Heart right ventricle (tissue), 16 donors: ENCODE data around the gene RPL29. TPM values are rescaled to one million over a fixed set of nuclear protein-coding genes. Genes with fewer than 3 reads are reported as not detected.

Experiments used
- ATAC-seq, 8 donors: fragments of 200-7000 bp; cut with Tn5 transposase; one replicate each; pipeline ENCODE4 v1.9.1; 2020; ENCODE audit warnings: mild to moderate bottlenecking in 8 of 8, moderate library complexity in 8 of 8, moderate number of reproducible peaks in 1 of 8
- DNase-seq, 2 donors: peaks; one replicate each; pipeline ENCODE4 v3.0.0-alpha.2; 2020
- H3K27ac ChIP-seq, 10 donors: fragments of 200-600 bp; sonication (generic) in 2 of 10; one replicate each; pipeline versions ENCODE4 v1.5.0 to v1.8.0; 2020 to 2022; ENCODE audit warnings: mild to moderate bottlenecking in 3 of 10
- H3K27me3 ChIP-seq, 7 donors: fragments of 200-600 bp; one replicate each; pipeline ENCODE4 v1.8.0; 2021 to 2022; ENCODE audit warnings: mild to moderate bottlenecking in 2 of 7
- H3K36me3 ChIP-seq, 9 donors: fragments of 200-600 bp; sonication (generic) in 1 of 9; one replicate each; pipeline versions ENCODE4 v1.5.0 to v1.8.0; 2020 to 2022; ENCODE audit warnings: mild to moderate bottlenecking in 2 of 9
- H3K4me1 ChIP-seq, 9 donors: fragments of 200-600 bp; sonication (generic) in 1 of 9; one replicate each; pipeline versions ENCODE4 v1.5.0 to v1.8.0; 2020 to 2022; ENCODE audit warnings: mild to moderate bottlenecking in 4 of 9
- H3K4me3 ChIP-seq, 10 donors: fragments of 200-600 bp; sonication (generic) in 2 of 10; one replicate each; pipeline versions ENCODE4 v1.5.0 to v1.8.0; 2020 to 2022; ENCODE audit warnings: mild to moderate bottlenecking in 7 of 10, moderate library complexity in 2 of 10
- H3K9me3 ChIP-seq, 11 donors: fragments of 200-600 bp in 10 of 11; sonication (generic) in 2 of 11; one replicate each; pipeline versions ENCODE4 v1.5.0 to v1.8.0; 2013 to 2022; ENCODE audit warnings: mild to moderate bottlenecking in 2 of 11, control low read depth in 1 of 11, moderate library complexity in 1 of 11
- WGBS, 2 donors: extraction: QIAGEN DNeasy Blood & Tissue Kit; methylation state at CpG; one replicate each; pipeline ENCODE4 v1.1.7; 2013; ENCODE audit warnings: inconsistent platforms in 1 of 2; 5-methylcytosine and 5-hydroxymethylcytosine counted together
- intact Hi-C, 10 donors: fragments of 100-400 bp; cut with DNase I; formaldehyde crosslinking; loops; one replicate each; pipeline versions ENCODE4 v1.11.1 to v1.14.2; 2022
- polyA plus RNA-seq, 2 donors: library from polyadenylated mRNA; stranded (reverse); fragments of 200-250 nt; gene quantifications; one replicate each; pipeline ENCODE4 v1.2.3, GENCODE V29; 2013
- total RNA-seq, 10 donors: library from RNA; stranded (reverse); fragmentation: NEBNext Ultra II Directional in 3 of 10; extraction: Animal tissue kit (Norgen Biotek cat#: 25700) in 3 of 10; gene quantifications; one replicate each; pipeline versions ENCODE4 v1.2.1 to v1.2.4, GENCODE V29; 2021 to 2023
- TF ChIP-seq, protein P1 (sequence below), 9 donors: fragments of 200-600 bp; sonication (generic) in 2 of 9; IDR thresholded peaks; one replicate each; pipeline versions ENCODE4 v1.5.0 to v1.8.0; 2021 to 2022; ENCODE audit warnings: antibody characterized with exemption in 9 of 9, mild to moderate bottlenecking in 5 of 9, moderate library complexity in 1 of 9
- donor health status: Arrhythmogenic right ventricular cardiomyopathy.
- donor health status: ischemic (EF 13 %, LVEDD 7.1; RV severe dilation, severe dysfunction).
- donor health status: healthy with polysubstance abuse.
- donor health status: DM: no; HTN: yes; CAD: no.
- donor health status: DM: no; HTN: no; CAD: no.
- donor health status: ischemic (EF 25% LVEDD 6.9; RV normal size, moderate dysfunction).
- donor health status: ischemic (EF 25% LVEDD 5.7; RV mildly dilated, moderate dysfunction).
- donor health status: healthy.
- donor health status: DM: yes; HTN: yes; CAD: no.
- donor health status: Ischemic cardiomyopathy.
- donor health status: ischemic (EF 35%, LVEDD 5.7; RV mildly dilated, moderate dysfunction).
- donor health status: nonischemic (EF 11% LVEDD 7.7; RV severe dilation, severe dysfunction).
- donor health status: DM: yes; HTN: yes; CAD: no.
- donor health status: PGD.
- donor health status: ischemic (EF 29% LVEDD 5.4; RV normal size, mild dysfunction).
- donor health status: nonischemic (EF 23%, LVEDD 6.1; RV moderate dilation, normal function).

RPL29 gene
- total and polyA plus RNA-seq, 12 donors: 505 to 1,915 (median 643) TPM

DNA sequence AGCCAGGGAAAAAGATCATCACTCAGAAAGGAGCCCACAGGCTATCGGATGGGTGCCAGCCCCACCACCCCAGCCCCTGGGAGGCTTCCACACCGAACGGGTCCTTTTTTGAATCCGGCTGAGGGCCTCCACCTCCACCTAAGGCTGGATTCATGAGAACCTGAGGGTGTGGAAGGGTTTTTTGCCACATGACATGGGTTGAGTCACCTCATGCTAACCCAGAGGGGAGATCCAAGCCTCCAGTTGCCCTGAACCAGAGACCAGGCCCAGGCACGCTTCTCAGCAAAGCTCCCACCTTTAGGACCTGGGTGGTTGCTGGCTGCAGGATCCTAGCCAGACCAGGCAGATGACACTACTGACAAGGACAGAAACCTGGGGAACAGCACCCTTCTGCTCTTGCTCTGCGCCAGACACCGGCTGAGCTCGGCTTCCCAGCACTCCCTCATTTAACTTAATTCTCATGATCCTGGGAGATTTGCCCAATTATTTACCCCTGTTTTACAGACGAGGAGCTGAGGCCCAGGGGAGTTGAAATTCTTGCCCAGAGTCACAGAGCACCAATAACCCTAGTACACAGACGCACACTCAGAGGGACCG, 35.1 kb upstream of the RPL29 start:
- Histone ChIP-seq H3K4me3 (no peak overlapping the region), H3K27ac (no peak overlapping the region), H3K36me3 (no peaks in the 10 kb centered on the region), H3K9me3 (no peaks in the 10 kb centered on the region), H3K4me1 (peaks cover 0 to 42% (median 23%) of the 10 kb centered on the region in 9 donors), H3K27me3 (no peaks in the 10 kb centered on the region)
- DNase-seq: no peak
- TF ChIP-seq, protein P1, sequence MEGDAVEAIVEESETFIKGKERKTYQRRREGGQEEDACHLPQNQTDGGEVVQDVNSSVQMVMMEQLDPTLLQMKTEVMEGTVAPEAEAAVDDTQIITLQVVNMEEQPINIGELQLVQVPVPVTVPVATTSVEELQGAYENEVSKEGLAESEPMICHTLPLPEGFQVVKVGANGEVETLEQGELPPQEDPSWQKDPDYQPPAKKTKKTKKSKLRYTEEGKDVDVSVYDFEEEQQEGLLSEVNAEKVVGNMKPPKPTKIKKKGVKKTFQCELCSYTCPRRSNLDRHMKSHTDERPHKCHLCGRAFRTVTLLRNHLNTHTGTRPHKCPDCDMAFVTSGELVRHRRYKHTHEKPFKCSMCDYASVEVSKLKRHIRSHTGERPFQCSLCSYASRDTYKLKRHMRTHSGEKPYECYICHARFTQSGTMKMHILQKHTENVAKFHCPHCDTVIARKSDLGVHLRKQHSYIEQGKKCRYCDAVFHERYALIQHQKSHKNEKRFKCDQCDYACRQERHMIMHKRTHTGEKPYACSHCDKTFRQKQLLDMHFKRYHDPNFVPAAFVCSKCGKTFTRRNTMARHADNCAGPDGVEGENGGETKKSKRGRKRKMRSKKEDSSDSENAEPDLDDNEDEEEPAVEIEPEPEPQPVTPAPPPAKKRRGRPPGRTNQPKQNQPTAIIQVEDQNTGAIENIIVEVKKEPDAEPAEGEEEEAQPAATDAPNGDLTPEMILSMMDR (IDR thresholded peaks at IDR 0.05): no peak
- 86 to 89% methylated on average over 11 of the region's 11 CpGs for WGBS, 2 donors
- intact Hi-C loops: no loop called here
- no peak for ATAC-seq

DNA sequence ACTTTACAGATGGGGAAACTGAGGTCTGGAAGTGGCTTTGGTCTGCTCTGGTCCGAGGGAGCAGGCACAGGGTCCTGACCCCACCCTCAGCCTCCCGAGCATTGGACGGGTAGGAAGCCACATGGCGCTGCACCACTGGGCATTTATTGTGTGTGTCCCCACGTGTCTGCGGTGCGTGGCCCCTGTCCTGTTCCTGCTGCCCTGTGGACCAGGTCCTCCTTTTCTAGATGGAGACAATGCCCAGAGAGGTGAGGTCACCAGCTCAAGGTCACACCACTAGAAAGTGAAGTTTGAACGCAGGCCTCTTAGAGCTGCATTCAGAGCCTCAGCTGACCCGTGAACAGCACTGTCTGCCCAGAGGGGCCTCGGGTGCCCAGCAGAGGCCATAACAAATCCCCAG, 33.8 kb upstream of the RPL29 start:
- DNase-seq (no peak), ATAC-seq (no peak)
- Histone ChIP-seq H3K9me3 (no peaks in the 10 kb centered on the region), H3K4me3 (no peak overlapping the region), H3K27ac (peak overlapping the region in 8 of 10 donors; percentile 58 to 88 (median 77)), H3K27me3 (no peaks in the 10 kb centered on the region), H3K4me1 (peaks cover 8 to 54% (median 36%) of the 10 kb centered on the region in 9 donors), H3K36me3 (no peaks in the 10 kb centered on the region)
- 90 to 93% methylated on average over 10 of the region's 10 CpGs for WGBS, 2 donors
- intact Hi-C loops: no loop called here
- TF ChIP-seq, protein P1 (IDR thresholded peaks at IDR 0.05): no peak

DNA sequence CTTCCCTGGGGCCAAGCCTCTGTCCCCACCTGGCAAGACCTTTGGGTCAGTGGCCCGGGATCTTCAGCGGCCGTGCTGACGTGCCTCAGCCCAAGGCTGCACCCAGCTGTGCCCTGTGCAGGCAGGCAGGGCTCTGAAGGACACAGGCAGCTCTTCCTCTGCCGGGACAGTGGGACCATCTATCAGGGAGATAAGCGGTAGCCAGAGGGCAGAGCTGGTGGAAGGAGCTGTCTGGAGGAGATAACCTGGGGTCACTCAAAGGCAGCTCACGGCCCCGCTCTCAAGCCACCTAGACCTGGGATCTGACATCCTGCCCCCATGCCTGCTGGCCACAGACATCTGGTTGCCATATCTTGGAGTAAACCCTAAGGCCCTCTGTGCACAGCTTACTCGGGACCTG, 33.4 kb upstream of the RPL29 start:
- Histone ChIP-seq H3K4me3 (no peak overlapping the region), H3K27ac (peak overlapping the region in 9 of 10 donors; percentile 58 to 88 (median 75)), H3K27me3 (no peaks in the 10 kb centered on the region), H3K4me1 (peaks cover 13 to 59% (median 41%) of the 10 kb centered on the region in 9 donors), H3K36me3 (no peaks in the 10 kb centered on the region), H3K9me3 (no peaks in the 10 kb centered on the region)
- 55 to 64% methylated on average over 9 of the region's 9 CpGs for WGBS, 2 donors
- intact Hi-C loops: no loop called here
- TF ChIP-seq, protein P1 (IDR thresholded peaks at IDR 0.05): no peak
- no peak for DNase-seq
- ATAC-seq: peak in 5 of 8 donors; percentile 6 to 51 (median 18)

DNA sequence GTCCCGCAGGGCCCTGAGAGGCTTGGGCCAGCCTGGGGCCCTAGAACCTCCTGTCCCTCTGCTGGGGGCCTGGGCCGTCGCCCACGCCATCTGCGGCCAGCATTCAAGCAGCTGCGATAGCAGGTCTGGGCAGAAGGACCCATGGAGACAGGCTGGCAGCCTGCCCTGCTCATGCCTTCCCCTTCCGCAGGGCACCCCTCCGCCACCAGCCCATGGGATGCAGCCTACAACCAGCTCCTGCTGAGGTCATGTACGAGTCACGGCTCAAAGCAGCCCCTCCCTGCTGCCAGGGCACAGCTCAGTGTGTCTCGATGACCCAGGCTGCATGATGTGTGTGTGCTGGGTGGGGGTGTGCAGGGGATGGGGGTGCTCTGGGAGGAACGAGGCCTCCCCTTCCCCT, 32.9 kb upstream of the RPL29 start:
- Histone ChIP-seq H3K36me3 (no peaks in the 10 kb centered on the region), H3K27ac (peak overlapping the region; percentile 40 to 88 (median 77)), H3K4me3 (no peak overlapping the region), H3K4me1 (peaks cover 18 to 64% (median 44%) of the 10 kb centered on the region in 9 donors), H3K9me3 (no peaks in the 10 kb centered on the region), H3K27me3 (no peaks in the 10 kb centered on the region)
- intact Hi-C loops: no loop called here
- 52 to 60% methylated on average over 12 of the region's 12 CpGs for WGBS, 2 donors
- peak; percentile 67 to 83 for DNase-seq
- TF ChIP-seq, protein P1 (IDR thresholded peaks at IDR 0.05): no peak
- ATAC-seq: peak; percentile 48 to 87 (median 76)
